ENCODE results near the gene HOXA6.
A peak's percentile ranks its signal among the peaks of the same experiment; 100 is the strongest.

Gene HOXA6

DNA sequence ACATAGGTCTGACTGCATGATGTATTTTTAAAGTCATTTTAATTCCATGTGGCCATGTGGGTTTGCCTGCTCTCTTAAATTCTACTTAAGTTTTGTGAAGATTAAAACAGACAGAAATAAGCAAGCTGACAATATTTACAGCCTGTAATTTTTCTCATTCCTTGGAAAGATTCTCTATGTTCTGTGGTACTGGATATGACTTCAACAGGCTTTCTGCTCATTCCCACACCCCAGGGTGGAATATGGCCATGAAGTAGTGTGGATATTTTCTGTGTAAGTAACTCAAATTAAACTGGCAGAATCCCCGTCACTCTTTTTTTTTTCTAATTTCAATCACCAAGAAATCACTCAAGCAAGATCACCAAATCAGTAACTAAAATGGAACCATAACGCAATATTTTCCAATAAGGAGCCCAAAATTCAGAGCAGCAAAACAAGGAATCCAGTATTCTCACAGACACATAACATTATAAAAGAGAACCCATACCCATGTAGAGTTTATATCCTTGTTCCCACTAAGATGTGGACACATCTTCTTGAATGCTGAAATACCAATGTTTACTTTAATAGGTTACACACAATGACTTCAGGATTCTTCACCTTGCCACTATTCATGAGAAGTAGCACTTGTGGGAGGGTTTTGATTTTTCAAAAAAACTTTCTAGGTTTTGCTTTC is 9.8 kb downstream of the HOXA6 start:
- CTCF ChIA-PET: interaction anchor here (0.7 to 1.0 kb wide), 3 partner anchors 19 to 1099 kb away, joined by 3 to 4 read pairs (median 3); no protein-coding TSS in a partner anchor
- DNase-seq (ENCODE audit: low spot score): no peak
- TF ChIP-seq, protein P1, sequence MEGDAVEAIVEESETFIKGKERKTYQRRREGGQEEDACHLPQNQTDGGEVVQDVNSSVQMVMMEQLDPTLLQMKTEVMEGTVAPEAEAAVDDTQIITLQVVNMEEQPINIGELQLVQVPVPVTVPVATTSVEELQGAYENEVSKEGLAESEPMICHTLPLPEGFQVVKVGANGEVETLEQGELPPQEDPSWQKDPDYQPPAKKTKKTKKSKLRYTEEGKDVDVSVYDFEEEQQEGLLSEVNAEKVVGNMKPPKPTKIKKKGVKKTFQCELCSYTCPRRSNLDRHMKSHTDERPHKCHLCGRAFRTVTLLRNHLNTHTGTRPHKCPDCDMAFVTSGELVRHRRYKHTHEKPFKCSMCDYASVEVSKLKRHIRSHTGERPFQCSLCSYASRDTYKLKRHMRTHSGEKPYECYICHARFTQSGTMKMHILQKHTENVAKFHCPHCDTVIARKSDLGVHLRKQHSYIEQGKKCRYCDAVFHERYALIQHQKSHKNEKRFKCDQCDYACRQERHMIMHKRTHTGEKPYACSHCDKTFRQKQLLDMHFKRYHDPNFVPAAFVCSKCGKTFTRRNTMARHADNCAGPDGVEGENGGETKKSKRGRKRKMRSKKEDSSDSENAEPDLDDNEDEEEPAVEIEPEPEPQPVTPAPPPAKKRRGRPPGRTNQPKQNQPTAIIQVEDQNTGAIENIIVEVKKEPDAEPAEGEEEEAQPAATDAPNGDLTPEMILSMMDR (conservative IDR thresholded peaks at IDR 0.05; ENCODE audit: low read depth): no peak
- no peak overlapping the region for H3K27ac ChIP-seq
- POLR2A ChIA-PET (ENCODE audit: low non-redundant PET): no interaction called here

DNA sequence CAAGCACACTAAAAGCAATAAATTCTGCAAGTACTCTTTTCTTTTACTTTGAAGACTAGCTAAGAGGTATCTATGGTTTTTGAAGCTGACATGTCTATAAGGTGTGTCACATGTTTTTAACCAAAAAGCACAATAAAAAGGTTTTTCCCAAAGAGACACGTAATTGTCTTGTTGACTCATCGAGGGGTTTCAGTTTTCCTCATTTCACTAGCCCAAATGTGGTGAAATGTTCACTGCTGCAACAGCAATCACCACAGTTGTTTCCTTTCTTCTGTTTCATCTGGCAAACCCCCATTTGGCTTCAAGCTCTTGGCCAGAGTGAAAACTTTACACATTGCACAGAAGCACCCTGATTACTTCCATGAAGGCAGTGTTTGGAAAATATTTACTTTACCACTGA is 13.2 kb downstream of the HOXA6 start:
- TF ChIP-seq, protein P1 (conservative IDR thresholded peaks at IDR 0.05; ENCODE audit: low read depth): no peak
- DNase-seq (ENCODE audit: low spot score): peak; percentile 42
- no peak overlapping the region for H3K27ac ChIP-seq
- ChIA-PET CTCF (no interaction called here), POLR2A (ENCODE audit: low non-redundant PET) (no interaction called here)

DNA sequence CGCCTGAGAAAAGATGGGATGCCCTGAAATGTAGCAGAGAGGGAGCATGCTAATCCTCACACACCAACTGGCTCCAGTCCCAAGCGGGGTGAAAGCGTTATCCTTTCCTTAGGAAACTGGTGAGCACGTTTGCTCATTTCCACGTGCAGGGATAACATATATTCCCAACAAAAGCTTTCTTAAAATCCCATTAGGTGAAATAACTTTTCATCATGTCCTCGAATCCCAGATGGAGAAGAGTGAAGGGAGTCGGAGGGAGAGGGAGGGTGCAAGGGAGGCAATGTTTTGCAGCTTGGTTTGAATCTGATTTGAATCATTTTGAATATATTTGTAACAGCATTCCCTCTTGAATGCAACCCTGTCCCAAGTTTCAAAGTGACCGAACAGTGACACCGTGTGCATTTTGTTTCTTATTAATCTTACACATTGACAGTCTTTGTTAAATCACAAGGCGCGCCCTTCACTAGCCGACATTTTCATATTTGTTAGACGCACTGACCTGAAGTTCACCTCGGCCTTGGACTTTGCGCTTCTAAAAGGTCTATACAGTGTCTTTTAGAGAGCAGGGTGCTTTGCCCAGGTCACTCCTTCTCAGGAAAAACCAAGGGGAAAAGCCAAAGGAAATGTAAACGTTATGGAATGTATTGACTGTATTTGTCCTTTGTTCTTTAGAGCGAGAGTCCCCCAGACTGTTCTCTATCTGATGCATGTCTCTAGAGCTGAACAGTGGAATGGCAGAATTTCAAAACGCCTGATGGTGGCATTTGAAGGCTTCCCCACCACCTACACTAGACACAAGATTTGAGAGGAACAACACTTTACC is 14.0 kb downstream of the HOXA6 start:
- no peak overlapping the region for H3K27ac ChIP-seq
- ChIA-PET POLR2A (ENCODE audit: low non-redundant PET) (interaction anchor here (0.7 kb wide), 1 partner anchor 28 kb away, joined by 3 read pairs; no protein-coding TSS in a partner anchor), CTCF (no interaction called here)
- TF ChIP-seq, protein P1 (conservative IDR thresholded peaks at IDR 0.05; ENCODE audit: low read depth): no peak
- no peak for DNase-seq (ENCODE audit: low spot score)

DNA sequence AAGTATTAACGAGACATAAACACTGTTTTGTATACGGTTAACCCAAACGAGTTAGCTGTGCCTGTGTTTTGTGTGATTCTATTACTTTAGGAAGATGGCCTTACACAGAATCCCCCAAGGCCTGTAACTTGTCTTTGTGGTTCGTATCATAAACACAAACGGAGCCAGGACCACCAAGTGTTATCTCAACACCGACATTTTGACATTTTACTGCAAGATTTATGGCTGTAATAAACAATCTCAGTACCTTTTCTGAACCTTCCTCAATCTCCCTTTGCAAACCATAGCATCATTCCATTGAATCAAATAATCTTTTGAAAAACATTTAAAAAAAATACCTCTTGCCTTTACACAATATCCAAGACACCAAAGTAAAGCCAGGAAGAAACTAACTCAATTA is 14.6 kb downstream of the HOXA6 start:
- H3K27ac ChIP-seq: no peak overlapping the region
- ChIA-PET POLR2A (ENCODE audit: low non-redundant PET) (interaction anchor here (0.7 kb wide), 1 partner anchor 28 kb away, joined by 3 read pairs; no protein-coding TSS in a partner anchor), CTCF (no interaction called here)
- TF ChIP-seq, protein P1 (conservative IDR thresholded peaks at IDR 0.05; ENCODE audit: low read depth): no peak
- no peak for DNase-seq (ENCODE audit: low spot score)

DNA sequence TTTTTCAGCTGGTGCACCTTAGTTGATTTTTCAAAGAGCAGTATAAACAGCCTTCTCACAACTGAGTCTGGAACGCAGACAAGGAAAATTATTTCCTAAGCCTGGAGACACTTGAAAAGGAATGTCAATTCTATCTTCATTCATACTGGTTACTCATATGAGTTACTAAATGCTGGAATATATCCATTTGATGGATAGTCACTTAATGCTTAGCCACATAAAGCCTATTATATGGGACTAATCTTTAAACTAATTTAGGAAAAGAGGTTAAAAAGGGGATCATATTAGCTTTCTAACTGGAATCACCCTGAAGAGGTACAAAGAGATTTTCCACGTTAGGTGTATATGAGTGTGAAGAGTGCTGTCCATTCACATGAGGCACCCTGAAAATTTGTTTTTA is 15.4 kb downstream of the HOXA6 start:
- CTCF ChIA-PET: interaction anchor here (0.7 to 1.8 kb wide), 4 partner anchors 10 to 33 kb away, joined by 3 to 8 read pairs (median 4); partner anchors contain the start of gene HOXA5

DNA sequence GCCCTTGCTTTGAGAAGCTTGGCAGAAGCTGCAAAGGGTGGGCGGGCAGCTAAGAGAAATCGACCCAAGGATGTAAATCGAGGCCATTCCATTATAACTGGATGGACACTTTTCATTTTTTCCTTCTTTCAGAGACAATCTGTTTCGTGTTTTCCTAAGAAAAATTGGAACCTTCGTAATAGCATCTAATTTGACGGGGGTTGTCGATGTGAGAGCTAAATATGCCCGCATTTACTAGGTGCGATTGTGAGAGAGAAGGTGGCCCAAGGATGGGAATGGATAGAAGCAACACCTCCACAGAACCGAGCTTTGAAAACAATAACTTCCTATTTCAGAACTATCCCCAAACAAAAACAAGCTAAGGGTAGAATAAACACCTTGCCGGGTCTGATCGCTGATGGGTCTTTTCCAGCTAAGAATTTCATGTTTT is 16.2 kb downstream of the HOXA6 start:
- TF ChIP-seq, protein P1 (conservative IDR thresholded peaks at IDR 0.05; ENCODE audit: low read depth): no peak
- DNase-seq (ENCODE audit: low spot score): no peak
- ChIA-PET CTCF (interaction anchor here (0.5 to 1.8 kb wide), 10 partner anchors 8 to 767 kb away, joined by 3 to 8 read pairs (median 4); partner anchors contain the start of gene HOXA5), POLR2A (ENCODE audit: low non-redundant PET) (interaction anchor here (0.5 to 0.8 kb wide), 3 partner anchors 29 to 84 kb away, joined by 3 to 5 read pairs (median 3); no protein-coding TSS in a partner anchor)
- H3K27ac ChIP-seq: peak overlapping the region; percentile 90

More for the DNA sequence above, 15.4 kb downstream of the HOXA6 start:
- H3K27ac ChIP-seq: no peak overlapping the region
- POLR2A ChIA-PET (ENCODE audit: low non-redundant PET): no interaction called here
- TF ChIP-seq, protein P1 (conservative IDR thresholded peaks at IDR 0.05; ENCODE audit: low read depth): no peak
- no peak for DNase-seq (ENCODE audit: low spot score)

All from RWPE1 (cell line).